ENCODE results near the gene NPTX1.

The NPTX1 gene, protein sequence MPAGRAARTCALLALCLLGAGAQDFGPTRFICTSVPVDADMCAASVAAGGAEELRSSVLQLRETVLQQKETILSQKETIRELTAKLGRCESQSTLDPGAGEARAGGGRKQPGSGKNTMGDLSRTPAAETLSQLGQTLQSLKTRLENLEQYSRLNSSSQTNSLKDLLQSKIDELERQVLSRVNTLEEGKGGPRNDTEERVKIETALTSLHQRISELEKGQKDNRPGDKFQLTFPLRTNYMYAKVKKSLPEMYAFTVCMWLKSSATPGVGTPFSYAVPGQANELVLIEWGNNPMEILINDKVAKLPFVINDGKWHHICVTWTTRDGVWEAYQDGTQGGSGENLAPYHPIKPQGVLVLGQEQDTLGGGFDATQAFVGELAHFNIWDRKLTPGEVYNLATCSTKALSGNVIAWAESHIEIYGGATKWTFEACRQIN

DNA sequence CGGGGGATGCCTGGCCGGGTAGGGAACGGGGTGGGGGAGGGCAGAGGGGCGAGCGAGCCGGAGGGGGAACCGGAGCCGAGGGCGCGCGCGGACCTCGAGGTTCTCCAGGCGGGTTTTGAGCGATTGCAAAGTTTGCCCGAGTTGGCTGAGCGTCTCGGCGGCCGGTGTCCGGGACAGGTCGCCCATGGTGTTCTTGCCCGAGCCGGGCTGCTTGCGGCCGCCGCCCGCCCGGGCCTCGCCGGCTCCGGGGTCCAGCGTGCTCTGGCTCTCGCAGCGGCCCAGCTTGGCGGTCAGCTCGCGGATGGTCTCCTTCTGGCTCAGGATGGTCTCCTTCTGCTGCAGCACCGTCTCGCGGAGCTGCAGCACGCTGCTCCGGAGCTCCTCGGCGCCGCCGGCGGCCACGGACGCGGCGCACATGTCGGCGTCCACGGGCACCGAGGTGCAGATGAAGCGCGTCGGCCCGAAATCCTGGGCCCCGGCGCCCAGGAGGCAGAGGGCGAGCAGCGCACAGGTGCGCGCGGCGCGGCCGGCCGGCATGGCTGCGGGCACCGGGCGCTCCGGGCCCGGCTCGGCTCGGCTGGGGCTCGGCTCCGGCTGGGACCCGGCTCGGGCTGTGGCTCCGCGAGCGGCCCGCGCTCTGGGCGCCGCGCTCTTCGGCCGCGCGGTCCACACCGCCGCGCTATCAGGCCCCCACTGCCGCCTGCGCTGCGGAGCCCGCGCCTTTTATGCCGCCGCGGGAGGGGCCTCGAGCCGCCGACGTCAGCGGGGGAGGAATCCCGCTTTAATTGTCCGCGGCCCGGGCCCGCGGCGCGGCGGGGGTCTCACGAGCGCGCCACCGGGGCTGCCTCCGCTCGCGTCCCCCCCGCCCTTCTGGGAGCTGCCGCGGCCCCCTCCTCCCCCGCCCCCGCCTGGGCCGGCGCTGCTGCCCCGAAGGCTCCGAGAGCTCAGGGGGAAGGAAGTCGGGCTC lies at the start of gene NPTX1:
TSS of gene NPTX1 (minus strand) at position 698 of the 967 bp plus-strand sequence. CDS start at position 537, 161 bp downstream.
- peak within 1 kb of the TSS; percentile 59 for H3K4me3 ChIP-seq (ENCODE audit: low read depth, low read length)
- TF ChIP-seq, protein P1, sequence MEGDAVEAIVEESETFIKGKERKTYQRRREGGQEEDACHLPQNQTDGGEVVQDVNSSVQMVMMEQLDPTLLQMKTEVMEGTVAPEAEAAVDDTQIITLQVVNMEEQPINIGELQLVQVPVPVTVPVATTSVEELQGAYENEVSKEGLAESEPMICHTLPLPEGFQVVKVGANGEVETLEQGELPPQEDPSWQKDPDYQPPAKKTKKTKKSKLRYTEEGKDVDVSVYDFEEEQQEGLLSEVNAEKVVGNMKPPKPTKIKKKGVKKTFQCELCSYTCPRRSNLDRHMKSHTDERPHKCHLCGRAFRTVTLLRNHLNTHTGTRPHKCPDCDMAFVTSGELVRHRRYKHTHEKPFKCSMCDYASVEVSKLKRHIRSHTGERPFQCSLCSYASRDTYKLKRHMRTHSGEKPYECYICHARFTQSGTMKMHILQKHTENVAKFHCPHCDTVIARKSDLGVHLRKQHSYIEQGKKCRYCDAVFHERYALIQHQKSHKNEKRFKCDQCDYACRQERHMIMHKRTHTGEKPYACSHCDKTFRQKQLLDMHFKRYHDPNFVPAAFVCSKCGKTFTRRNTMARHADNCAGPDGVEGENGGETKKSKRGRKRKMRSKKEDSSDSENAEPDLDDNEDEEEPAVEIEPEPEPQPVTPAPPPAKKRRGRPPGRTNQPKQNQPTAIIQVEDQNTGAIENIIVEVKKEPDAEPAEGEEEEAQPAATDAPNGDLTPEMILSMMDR (IDR thresholded peaks at IDR 0.05; ENCODE audit: low read depth, low read length), result no peak

DNA sequence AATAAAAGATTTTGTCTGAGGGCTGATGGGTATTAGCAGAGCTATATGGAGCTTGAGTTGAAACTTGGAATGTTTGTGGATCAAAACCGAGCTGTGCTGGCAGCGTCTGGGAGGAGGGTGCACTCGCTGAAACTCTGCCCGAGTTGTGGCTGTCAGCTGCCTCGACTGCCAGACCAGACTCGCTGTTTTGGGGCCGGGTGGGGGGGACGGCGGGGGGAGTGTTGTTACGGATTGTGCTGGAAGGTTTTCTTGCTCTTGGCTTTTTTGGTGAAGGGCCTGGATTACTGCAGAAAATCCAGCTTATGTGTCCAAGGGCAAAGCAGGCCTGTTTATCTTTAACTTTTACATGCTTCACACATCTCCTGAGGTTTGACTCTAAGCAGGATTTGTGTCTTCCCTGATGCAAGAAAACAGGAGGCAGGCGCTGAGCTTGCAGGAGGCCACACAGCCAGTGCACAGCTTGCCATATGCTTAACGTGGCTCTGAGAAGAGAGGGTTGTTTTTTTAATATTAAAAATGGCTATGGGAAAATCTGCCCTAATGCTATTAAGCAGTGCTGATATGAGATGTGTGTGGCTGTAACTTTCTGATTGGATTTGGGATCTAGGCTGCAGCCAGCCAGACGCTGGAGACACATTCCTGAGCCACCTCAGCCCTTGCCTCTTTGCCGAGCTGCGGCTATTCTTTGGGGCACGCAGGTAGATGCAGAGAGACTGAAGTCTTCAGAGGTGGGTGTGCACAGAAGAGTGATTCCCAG lies 47.7 kb upstream of the NPTX1 start:
- TF ChIP-seq, protein P1 (IDR thresholded peaks at IDR 0.05; ENCODE audit: low read depth, low read length), result no peak
- H3K4me3 ChIP-seq (ENCODE audit: low read depth, low read length), result no peak overlapping the region

DNA sequence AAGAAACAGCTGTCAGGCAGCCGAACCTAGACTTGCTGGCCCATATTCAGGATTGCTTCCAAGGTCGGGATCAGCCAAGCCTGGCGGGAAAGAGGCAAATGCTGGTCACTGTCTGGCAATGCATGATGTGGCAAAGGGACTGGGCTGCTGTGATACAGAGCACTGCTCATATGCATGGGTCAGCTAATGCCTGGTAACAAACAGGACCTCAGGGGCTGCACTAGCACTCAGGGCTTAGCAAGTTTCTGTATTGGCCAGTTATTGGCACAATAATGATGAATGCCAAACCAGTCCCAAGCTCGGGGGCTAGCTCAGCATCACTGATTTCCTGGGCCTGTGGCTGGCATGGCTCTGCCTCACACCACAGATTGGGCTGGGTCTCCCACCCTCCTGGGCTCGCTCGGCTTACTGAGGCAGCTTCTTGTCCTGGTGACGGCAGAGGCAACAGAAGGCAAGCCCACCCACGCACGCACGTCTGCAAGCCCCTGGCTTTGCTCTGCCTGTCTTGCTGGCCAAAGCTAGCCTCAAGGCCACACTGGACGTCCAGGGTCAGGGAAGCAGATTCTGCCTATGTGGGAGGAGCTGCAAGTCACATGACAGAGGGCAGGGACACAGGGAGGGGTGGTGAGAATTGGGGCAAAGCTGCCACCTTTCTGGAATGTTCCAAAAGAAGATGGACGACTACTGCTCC lies 46.8 kb upstream of the NPTX1 start:
- TF ChIP-seq, protein P1 (IDR thresholded peaks at IDR 0.05; ENCODE audit: low read depth, low read length), result no peak
- H3K4me3 ChIP-seq (ENCODE audit: low read depth, low read length), result no peak overlapping the region

DNA sequence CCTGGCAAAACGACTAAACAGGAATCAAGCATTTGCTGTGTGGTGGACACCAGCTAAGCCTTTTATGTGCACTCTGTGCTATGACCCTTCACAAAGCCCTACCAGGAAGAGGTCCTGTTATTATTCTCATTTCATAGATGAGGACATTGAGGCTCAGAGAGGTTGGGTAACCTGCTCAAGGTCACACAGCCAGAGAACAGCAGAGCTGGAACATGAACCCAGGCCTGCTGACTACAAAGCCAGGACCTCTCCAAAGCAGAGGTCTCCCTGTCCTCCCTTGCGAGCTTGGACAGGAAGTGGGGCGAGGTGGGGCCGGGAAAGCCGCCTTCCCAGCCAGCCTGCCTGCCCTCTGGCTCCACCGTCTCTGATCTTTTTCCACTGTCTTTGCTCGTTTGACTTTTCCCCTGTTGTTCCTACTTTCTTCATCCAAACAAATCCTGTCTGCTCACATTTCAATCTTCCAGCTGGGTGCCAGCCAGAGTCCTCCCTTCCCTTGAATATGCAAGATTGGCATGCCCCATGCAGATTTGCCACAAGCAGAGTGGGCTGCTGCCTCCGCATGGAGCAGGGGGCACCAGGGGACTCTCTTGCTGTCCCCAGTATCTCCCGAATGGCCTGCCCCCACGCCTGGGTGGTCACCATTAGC lies 44.5 kb upstream of the NPTX1 start:
- TF ChIP-seq, protein P1 (IDR thresholded peaks at IDR 0.05; ENCODE audit: low read depth, low read length), result no peak

DNA sequence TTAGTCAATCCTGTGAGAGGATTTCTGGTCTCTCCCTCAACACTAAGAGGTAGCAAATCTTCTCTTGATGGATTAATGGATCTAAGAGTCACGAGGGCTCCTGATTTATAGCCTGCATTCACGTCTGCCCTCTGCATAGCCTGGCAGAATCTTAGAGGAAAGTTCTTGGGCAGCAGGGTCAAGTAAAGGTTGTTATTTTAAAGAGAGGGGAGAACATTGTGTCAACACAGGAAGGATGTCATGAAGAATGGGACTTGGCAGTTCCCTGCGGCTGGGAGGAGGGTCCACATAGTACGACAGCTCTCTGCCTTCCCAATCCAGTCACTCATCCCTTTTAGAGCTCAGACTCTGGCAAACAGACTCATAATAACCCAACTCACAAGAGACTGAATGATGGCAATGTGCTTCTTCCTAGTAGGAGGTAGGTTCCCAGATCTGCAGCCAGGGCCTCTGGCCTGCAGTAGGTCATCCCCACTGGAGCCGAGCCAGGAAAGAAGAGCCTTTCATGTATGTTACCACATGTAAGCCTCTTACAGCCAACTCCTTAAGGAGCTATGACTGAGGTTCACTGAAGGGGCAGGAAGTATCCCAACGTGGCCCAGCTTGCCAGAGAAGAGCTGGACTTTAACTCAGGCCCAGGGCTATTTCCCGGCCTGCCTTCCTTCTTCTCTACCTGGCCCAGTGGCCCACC lies 42.8 kb upstream of the NPTX1 start:
- TF ChIP-seq, protein P1 (IDR thresholded peaks at IDR 0.05; ENCODE audit: low read depth, low read length), result no peak
- H3K4me3 ChIP-seq (ENCODE audit: low read depth, low read length), result no peak overlapping the region

More for the DNA sequence above, 44.5 kb upstream of the NPTX1 start:
- no peak overlapping the region for H3K4me3 ChIP-seq (ENCODE audit: low read depth, low read length)
